OCI-LY1 (cell line): ENCODE measurements around the gene PCDHB2.

ENCODE experiments used
- EZH2 ChIP-seq: fragments of 200-600 bp; sonication (generic), shearing (Covaris generic); IDR thresholded peaks from 2 replicates; pipeline ENCODE4 v1.8.0; 2017; ENCODE audit warnings: borderline replicate concordance, mixed run types, mild to moderate bottlenecking, antibody characterized with exemption, low read length, moderate library complexity, mixed read lengths
- TF ChIP-seq, protein P1 (sequence below): fragments of 200-600 bp; sonication (generic), shearing (Covaris generic); IDR thresholded peaks from 2 replicates; pipeline ENCODE4 v1.5.1; 2017; ENCODE audit warnings: mild to moderate bottlenecking, antibody characterized with exemption, low read length, moderate library complexity, mixed read lengths

GRCh38 chr5:141077826-141078225, 16.6 kb upstream of the PCDHB2 start:
- TF ChIP-seq, protein P1, sequence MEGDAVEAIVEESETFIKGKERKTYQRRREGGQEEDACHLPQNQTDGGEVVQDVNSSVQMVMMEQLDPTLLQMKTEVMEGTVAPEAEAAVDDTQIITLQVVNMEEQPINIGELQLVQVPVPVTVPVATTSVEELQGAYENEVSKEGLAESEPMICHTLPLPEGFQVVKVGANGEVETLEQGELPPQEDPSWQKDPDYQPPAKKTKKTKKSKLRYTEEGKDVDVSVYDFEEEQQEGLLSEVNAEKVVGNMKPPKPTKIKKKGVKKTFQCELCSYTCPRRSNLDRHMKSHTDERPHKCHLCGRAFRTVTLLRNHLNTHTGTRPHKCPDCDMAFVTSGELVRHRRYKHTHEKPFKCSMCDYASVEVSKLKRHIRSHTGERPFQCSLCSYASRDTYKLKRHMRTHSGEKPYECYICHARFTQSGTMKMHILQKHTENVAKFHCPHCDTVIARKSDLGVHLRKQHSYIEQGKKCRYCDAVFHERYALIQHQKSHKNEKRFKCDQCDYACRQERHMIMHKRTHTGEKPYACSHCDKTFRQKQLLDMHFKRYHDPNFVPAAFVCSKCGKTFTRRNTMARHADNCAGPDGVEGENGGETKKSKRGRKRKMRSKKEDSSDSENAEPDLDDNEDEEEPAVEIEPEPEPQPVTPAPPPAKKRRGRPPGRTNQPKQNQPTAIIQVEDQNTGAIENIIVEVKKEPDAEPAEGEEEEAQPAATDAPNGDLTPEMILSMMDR: no peak
- no peak for TF ChIP-seq EZH2
